ENCODE data around the gene MYRF.

The MYRF gene

DNA sequence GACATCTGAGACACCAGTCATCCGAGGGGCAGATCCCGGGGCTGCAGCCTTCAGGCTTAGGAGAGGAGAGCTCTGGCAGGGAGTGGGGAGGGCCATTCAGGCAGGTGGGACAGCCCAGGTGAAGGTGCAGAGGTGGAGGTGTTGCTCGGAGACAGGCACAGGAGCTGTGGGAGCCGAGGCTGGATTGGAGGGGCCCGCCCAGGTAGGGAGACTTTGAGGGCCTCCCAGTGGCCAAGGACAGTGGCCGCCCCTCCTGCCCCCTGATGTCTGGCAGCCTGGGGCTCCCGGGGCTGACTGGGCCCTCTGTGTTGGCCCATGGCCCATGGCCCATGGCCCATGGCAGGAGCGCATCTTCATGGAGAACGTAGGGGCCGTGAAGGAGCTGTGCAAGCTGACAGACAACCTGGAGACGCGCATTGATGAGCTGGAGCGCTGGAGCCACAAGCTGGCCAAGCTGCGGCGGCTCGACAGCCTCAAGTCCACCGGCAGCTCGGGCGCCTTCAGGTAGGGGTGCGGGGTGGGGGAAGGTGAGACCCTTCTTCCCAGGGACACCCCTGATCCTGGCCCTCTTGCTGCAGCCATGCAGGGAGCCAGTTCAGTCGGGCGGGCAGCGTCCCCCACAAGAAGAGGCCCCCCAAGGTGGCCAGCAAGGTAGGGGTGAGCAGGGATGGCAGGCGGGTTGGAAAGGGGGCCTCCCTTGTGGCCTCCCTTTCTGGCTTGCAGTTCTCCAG is 26.6 kb downstream of the MYRF start:
- no peak for DNase-seq

DNA sequence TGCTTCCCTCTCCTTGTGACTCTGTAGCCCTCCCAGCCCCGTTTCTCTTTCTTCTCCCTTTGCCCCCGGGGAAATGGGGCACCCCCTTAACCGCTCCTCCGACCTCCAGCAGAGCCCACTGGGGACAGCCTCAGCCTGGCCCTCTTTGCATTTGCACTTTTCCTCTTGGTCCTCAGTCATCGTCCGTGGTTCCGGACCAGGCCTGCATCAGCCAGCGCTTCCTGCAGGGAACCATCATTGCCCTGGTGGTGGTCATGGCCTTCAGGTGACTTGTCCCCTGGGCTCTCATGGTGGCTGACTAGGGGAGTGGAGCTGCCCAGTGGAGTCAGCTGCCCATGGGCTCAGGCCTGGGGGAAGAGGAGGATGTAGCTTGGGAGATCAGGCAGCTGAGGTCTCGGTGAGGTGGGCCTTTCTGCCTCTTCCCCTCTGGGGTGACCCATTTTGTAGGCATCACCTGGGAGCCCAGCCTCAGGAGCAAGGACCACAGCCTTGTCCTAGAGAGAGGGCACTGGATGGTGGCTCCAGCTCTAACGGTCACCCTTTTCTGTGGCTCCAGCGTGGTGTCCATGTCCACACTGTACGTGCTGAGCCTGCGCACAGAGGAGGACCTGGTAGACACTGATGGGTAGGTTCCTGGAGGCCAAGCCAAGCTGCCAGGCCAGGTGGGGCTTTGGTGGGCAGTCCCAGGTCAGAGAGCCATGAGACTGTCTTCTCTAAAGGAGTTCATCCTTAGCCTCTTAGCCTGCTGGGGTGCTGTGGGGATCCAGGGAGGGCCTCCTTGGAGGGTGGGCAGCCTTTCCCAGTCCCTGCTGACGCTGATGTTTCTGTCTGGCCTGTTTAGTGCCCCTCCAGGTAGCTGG is 27.5 kb downstream of the MYRF start:
- DNase-seq, result no peak

DNA sequence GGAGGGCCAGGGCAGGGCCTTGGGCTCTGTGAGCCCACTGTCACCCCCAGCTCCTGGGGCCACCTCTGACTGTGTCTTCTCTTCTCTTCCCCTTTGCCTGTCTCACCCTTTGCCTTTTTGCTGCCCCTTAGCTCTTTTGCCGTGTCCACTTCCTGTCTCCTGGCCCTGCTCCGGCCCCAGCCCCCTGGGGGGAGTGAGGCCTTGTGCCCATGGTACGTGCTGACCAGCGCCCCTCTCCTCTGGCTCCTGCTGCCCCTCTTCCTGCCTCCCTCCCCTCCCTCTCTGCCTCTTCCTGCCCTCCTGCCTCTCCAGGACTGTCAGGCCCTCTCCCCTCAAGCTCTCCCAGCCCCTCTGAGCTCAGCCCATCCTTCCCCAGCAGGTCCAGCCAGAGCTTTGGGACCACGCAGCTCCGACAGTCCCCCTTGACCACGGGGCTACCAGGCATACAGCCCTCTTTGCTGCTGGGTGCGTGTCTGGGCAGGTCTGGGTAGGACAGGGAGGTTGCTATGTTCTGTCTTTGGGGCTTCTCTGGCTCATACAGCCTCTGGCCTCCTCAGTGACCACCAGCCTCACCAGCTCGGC is 28.2 kb downstream of the MYRF start:
- no peak for DNase-seq

DNA sequence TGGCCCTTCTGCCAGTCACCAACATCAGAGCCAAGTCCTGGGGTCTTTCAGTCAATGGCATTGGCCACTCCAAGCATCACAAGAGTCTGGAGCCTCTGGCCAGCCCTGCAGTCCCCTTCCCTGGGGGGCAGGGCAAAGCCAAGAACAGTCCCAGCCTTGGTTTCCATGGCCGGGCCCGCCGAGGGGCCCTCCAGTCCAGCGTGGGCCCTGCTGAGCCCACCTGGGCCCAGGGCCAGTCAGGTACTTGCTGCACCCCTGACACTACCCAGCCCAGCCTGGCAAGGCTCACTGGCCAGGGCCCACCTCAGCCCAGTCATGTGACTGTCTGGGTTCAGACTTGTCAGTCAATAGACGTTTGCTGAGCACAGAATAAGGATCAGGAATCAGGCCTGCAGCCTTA is 29.1 kb downstream of the MYRF start:
- no peak for DNase-seq

DNA sequence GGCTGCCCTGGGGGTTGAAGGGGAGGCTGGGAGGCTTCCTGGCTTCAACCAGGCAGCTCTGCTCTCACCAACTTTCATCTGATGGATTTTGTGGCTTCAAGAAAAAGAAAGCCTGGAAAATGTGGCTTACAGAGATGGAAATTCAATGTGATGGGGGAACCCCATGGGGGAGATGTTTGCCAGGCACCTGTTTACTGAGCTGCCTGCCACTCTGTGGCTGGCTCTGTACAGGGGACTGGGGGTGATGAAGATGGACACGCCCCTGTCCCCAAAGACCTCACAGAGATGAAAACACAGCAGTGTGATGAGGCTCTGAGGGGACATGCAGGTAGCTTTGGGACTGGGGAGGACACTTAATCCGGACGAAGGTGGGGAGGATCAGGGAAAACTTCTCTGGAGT is 29.9 kb downstream of the MYRF start:
- no peak for DNase-seq

DNA sequence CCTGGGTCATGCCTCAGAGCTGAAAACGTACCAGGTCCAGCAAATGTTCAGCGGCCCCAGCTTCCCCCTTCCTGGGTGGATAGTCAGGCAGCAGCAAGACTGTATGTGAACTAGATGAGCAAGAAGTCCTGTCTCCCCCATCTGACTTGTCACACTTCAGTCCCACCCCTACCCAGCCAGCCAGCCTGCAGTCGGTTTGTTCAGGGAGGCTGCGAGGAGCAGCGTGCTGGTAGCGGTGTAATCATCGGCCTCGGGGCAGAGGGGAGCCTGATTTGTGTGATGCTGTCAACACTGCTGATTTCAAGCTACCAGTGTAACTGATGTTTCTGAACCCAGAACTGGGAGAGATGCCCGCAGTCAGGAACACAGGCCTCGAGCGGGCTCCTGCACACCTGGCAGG is 30.4 kb downstream of the MYRF start:
- DNase-seq, result no peak

DNA sequence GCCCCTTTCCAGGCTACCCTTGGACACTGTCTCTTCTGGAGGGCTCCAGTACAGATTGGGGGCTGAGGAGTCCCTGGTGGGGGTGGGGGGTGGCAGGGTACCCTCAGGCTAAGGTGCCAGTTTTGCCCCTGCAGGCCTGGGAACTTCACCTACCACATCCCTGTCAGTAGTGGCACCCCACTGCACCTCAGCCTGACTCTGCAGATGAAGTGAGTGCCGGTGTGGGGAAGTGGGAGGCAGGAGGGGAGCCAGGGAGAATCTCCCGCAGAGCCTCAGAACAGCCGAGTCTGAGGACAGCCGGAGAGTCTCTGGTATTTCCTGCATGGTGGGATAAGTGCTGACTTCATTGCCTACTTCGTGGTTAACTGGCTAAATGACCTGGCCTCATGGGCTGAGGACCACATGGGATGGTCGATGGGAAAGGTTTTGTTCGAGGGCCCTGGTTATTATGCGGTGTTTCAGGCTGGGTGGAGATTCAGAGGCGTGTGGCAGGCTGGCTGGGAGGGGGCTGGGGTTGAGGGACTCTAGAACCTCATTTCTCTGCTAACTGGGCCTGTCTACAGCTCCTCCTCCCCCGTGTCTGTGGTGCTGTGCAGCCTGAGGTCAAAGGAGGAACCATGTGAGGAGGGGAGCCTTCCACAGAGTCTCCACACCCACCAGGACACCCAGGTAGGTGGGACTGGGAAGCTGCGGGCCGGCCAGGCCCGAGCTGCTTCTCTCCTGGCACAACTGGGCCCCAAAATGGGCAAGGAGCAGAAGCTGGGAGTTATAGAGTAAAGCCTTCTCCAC is 31.5 kb downstream of the MYRF start:
- no peak for DNase-seq

DNA sequence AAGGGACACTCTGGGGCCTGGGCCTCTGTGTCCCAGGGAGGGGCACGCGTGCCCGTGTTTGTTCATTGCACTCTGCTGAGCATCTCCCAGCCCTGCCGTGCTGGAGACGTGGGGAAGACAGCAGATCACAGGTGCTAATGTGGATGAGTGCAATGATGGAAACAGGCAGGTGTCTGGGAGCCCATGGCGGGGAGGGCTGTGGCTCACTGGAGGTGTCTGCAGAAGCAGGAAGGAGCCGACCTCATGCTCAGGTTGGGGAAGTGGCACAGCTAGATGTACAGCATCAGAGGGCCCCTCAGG is 32.0 kb downstream of the MYRF start:
- DNase-seq, result no peak

DNA sequence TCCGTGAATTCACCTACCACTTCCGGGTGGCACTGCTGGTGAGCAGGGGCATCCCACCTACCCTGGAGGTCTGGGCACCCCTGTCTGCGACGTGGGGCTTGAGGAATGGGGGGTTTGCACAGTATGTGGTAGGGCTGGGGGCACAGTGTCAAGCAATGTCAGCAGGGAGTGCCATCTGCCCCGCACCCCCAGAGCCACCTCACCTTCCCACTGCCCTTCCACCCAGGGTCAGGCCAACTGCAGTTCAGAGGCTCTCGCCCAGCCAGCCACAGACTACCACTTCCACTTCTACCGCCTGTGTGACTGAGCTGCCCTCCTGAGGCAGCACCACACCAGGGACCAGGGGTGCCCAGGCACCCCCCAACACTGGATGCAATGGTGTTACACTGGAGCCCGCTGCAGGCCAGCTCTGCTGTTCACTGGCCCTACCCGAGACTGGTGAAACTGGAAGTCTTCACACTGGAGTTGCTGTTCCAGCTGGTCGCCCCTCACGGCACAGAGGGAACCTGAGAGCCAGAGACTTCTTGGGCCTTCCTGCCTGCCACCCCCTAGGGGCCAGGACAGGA is 33.5 kb downstream of the MYRF start:
- DNase-seq, result no peak

DNA sequence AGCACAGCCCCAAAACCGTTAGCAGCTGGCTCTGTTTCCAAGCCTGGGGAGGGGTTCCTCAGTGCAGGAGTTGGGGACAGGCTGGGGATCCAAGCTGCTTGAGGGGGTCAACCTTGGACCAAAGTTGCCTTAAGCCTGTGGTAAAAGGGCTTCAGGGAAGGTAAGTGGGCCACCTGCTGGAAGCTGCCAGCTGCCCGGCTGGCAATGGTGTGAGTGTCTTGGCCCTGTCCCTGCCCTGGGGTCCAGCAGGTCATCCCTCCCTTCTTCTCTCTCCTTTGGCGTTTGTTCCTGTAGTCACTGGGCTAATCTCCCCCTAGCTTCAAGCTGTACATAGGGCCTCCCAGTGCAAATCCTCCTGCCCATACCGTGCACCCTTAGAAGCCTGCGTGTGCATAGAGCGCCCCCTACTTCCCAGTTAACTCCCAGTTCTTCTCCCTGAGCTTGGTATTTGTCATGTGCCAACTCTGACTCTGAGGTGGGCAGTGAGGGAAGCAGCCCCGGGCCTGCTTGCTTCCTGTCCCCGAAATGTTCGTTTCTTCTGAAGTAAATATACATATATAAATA is 35.6 kb downstream of the MYRF start:
- peak; percentile 62 for DNase-seq

DNA sequence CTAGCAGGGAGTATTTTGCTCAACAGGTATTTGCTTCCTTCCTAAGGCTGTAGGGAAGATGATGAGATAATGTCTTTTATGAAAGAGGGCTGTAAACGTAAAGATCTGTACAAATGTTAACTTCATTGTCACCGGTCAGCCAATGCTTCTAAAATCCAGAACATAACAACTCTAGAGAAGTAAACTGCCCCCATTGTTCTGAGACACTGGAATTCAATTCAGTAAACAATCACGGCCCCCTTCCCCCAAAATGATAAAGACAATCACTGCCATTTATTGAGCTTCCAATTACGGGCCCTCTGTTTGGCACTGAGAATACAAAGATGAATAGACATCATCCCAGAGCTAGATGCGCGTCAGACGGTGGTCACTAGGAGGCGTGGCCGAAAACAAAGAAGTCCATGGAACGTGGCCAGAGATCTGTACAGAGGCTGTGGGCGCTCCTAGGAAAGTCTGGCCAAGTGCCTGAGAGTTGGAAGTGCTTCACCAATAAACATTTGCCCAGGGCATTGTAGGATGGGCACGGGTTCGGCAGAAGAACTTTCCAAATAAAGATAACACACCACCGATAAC is 39.4 kb downstream of the MYRF start:
- peak; percentile 85 for DNase-seq

DNA sequence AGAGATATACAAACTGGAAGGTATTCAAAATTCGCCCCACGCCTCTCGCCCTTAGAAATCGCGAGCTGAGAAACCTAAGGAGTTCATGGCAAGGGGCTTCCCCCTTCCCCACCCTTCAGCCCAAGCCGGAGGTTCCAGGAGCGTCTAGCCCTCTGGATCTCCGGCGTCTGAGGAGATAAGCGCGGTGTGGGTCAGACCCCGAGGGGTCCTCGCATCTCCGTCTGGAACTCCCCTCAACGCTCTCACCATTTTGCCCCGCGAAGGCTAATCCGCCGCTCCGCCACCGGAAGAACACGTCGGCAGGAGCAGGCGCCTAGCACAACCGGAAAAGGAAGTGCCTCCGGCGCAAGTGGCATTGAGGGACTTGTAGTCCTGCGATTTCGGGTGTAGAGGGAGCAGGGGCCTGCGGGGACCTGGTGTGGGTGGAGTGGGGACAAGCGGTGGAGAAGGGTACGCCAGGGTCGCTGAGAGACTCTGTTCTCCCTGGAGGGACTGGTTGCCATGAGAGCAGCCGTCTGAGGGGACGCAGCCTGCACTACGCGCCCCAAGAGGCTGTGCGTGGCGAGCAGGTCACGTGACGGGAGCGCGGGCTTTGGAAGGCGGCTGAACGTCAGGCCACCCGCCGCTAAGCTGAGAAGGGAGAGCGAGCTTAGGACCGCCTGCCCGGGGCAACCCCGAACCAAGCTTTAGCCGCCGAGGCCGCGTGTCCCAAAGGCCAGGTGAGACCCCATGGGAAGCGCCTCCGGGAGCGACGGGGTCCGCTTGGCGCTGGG is 40.1 kb downstream of the MYRF start, which contains the start of the genes FEN1 and TMEM258:
Gene FEN1 (plus strand): TSS at position 602 of the 773 bp plus-strand sequence. CDS start 2,451 bp downstream, outside the sequence.
Gene TMEM258 (minus strand): TSS at position 290 of the 773 bp plus-strand sequence. CDS start 41 bp downstream, at position 249.
- DNase-seq, result peak; percentile 97

DNA sequence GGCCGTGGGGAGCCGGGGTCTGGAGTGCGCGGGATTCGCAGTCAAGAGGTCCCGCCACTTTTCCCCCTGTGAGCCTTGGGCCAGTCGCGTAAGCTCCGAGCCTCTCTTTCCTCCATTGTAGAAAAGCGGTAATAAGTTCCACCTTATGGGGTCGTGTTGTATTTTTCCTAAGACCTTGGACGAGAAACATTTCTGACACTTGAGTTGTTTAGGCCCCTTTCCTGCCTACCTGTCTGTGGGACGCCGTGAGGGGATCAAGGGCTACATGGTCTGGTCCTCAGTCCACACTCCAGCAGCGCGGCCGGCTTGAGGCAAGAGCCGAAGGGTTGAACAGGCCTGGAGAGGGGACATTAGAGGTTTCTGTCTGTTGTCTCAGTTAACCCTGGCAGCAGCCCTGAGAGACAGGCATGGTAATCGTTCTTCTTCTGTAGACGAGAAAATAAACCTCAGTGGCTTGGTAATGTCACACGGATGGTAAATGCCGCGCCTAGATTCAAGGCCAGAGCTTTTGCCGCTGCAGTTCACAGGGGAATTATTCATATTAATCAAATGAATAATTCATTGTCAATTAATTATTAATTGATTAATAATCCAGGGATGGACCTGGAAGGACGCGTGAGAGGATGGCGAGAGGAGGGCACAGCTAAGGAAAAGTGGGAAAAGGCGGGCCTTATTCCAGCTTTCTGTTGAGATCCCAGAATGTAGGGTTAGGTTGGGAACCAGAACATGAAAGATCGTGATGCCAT is 40.8 kb downstream of the MYRF start:
- peak; percentile 41 for DNase-seq

DNA sequence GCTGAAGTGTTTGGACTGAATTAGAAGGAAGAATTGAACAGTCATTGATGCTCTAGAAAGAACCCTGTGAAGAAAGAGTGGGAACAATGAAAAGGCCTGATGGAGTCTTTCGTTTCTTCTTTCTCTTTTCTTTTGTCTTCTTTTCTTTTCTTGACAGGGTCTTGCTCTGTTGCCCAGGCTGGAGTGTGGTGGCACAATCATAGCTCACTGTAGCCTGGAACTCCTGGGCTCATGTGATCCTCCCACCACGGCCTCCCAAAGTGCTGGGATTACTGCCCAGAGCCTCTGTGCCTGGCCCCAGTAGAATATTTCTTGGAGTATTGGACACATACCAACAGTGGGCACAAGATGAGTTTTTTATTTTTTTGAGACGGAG is 41.4 kb downstream of the MYRF start:
- no peak for DNase-seq

DNA sequence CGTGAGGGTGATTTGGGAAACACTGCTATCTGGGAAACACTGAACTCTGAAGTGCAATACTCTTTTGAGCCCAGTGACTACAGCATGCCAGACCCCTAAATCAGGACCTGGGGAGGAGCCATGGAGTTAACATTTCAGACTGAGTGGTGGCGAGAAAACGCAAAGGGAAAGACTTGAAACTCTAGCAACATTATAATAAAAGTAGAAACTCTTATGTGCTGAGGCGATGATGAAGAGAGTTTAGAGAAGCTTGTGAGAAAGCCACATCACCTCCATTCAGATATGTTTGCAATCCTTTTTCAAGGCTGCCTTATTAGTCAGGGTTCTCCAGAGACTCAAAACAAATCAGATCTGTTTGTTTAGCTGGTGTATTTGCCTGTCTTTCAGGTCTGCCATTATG is 42.1 kb downstream of the MYRF start:
- no peak for DNase-seq

DNA sequence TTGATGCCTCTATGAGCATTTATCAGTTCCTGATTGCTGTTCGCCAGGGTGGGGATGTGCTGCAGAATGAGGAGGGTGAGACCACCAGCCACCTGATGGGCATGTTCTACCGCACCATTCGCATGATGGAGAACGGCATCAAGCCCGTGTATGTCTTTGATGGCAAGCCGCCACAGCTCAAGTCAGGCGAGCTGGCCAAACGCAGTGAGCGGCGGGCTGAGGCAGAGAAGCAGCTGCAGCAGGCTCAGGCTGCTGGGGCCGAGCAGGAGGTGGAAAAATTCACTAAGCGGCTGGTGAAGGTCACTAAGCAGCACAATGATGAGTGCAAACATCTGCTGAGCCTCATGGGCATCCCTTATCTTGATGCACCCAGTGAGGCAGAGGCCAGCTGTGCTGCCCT is 43.0 kb downstream of the MYRF start:
- no peak for DNase-seq

DNA sequence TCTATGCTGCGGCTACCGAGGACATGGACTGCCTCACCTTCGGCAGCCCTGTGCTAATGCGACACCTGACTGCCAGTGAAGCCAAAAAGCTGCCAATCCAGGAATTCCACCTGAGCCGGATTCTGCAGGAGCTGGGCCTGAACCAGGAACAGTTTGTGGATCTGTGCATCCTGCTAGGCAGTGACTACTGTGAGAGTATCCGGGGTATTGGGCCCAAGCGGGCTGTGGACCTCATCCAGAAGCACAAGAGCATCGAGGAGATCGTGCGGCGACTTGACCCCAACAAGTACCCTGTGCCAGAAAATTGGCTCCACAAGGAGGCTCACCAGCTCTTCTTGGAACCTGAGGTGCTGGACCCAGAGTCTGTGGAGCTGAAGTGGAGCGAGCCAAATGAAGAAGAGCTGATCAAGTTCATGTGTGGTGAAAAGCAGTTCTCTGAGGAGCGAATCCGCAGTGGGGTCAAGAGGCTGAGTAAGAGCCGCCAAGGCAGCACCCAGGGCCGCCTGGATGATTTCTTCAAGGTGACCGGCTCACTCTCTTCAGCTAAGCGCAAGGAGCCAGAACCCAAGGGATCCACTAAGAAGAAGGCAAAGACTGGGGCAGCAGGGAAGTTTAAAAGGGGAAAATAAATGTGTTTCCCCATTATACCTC is 43.6 kb downstream of the MYRF start:
- no peak for DNase-seq

DNA sequence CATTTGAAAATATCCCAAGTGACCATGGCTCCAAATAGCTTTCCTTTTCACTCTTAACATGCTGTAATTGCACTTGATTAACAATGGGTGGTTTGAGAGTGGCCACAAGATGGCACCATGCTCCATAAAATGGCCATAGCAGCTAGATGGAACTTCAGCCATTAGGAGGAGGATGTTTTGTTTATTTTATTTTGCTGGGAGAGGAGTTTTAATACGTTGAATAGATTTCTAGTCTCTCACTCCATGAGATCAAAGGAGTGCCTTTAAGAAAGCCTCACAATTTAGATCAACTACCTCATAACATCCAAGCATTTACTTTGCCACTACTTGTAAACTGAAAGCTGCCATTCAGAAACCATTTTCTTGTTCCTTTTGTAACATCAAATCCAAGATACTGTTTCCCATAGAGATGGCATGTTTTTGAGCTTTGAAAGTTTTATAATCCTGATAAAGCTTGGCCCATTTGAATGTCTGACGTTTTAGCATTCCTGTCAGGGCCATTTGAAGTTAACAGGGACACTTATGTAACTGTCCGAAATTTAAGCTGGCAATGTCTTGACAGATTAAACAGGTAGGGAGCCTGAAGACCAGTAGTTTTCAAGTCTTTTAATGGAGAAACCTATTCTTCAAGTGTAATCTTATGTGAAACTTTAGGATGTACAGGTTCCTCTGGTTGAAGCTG is 45.0 kb downstream of the MYRF start:
- DNase-seq, result peak; percentile 80

DNA sequence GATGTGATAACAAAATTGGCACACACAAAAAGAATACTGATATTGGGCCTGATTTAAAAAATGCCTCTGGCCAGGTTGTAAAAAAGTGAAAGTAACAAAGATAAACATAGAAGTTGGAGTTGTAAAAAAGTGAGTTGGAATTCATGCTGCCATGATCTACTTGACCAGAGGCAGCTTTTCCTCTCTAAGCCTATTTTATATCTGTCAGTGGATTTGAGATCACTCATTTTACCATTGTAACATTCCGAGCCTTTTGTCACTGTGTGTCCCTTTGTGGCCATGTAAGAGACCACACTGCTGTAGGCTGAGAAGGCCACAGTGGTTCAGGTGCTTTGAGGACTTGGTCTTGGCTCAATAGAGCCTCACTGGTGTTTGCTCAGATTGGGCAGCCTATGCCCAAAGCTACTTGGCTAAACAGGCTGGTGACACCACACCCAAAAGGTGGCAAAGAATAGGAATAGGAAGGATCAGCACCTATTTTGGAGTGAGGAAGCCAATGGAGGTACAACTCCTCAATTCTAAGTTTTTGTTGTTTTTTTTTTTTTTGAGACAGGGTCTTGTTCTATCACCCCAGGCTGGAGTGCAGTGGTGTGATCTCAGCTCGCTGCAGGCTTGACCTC is 47.3 kb downstream of the MYRF start:
- DNase-seq, result no peak

Measured in RPMI8226 (cell line).